GM19438 (cell line): ENCODE data around the gene PJA1.

Source experiments
- ATAC-seq: cut with Tn5 transposase; IDR thresholded peaks from one replicate; pipeline ENCODE4 v1.9.1; 2021; ENCODE audit warnings: low read depth; ENCODE audit not compliant: unreplicated experiment

PJA1 gene

GRCh38 chrX:69172937-69173336 is 7.7 kb upstream of the PJA1 start:
- no peak for ATAC-seq

DNA sequence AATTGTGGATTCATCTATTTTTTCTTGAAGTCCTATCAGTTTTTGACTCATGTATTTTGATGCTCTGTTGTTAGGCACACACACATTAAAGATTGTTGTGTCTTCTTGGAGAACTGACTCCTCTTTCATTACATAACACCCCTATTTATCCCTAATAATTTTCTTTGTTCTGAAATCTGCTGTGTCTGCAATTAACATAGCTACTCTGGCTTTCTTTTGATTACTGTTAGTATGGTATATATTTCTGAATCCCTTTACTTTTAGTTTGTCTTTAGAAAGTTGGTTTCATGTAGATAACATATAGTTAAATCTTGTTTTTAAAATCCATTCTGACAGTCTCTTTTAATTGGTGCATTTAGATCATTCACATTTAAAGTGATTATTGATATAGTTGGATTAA is 5.1 kb upstream of the PJA1 start:
- no peak for ATAC-seq

DNA sequence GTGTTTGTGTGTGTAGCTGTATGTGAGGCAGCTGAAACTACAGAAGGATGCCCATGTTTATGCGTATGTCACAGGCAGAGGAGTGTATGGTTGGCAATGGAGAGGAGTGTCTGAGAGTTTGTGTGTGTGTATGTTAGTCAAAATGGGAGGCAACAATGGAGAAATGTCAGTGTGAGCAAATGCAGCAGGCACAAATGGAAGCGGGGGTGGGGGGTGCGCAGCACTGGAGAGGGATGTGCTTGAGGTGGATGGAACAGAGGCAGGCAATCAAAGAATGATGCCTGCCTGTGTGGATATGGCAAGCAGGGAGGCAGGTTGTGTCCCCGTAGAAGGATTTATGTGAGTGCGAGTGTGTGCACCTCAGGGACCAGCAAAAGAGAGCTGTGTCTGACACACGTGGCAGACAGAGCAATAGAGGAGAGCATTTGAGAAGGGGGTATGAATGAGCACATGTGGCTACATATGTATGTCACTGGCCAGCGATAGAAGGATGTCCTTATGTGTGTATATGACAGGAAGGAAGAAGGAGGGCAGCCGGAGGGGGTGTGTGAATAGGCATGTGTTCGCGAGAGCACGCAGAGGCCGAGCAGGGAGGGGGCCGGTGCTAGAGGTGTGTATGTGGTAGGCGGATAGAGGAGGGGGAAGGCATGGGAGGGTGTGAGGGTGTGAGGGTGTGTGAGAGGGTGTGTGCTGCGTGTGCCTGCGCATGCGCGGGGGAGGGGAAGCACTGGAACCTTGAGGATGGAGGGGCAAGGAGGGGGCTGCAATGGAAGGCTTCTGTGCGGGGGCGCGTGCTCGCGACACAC is 1.1 kb downstream of the PJA1 start:
- ATAC-seq = no peak

DNA sequence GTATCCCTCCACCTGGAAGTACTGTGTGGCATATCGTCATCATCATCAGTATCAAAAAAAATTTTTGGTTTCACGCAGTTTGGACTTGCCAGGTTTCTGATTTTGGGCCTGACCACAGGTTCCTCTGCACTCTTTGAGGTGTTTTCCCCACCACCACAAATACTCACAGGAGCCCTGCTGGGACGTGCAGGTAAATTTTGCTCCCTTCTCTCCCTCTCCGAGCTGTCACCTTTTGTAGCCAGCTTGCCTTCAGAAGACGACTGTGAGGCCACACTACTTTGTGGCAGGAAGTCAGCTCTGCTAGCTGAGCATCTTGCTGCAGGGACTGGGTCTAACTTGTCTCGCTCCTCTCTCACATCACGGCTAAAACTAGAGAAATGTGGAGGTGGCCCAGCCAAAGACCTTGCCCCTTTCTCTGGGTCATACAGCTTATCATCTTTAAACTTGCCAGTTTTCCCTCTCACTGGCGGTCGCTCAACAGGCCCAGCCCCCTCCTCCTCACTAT is 2.8 kb downstream of the PJA1 start:
- no peak for ATAC-seq

- no peak for ATAC-seq
Measured at GRCh38 chrX:69161786-69162349, 3.4 kb downstream of the PJA1 start.

- no peak for ATAC-seq
Measured at GRCh38 chrX:69161371-69161770, 3.9 kb downstream of the PJA1 start.

GRCh38 chrX:69158166-69158980 is 6.9 kb downstream of the PJA1 start:
- ATAC-seq = peak; percentile 82

- no peak for ATAC-seq
Measured at GRCh38 chrX:69156638-69157037, 8.6 kb downstream of the PJA1 start.

DNA sequence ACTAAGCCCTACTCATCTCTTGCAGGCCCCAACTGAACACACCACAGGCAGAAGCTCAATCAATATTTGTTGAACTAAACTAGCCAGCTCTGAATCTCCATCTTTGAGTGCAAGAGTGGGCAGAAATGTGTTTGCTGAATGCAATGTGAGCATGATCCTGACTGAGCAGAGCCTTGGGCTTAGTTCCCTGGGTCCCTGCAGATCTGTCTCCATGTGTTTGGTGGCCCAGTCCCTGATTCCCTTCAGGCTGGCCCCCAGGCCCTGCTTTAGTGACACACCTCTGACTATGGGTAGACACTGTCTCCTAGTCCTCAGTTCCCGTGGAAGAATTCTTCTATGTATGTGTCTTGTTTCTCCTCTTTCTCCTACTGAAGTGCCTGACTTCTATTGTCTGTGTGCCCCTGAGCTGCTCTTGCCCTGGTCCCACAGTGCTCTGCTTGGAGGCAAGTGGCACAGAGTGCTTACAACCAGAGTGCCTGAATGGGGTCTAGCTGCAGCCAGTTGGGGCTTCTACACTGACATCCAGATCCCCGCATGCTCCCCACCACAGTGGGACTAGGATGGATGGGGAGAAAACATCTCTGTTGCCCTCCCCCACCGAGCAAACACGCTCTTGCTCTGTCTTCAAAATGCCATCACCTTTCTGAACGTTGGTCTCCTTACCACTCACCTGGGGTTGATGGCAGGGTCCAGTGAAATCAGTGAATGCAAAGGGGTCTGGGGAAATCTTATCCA is 9.3 kb downstream of the PJA1 start:
- ATAC-seq = no peak

- no peak for ATAC-seq
Measured at GRCh38 chrX:69154051-69154450, 11.2 kb downstream of the PJA1 start.

DNA sequence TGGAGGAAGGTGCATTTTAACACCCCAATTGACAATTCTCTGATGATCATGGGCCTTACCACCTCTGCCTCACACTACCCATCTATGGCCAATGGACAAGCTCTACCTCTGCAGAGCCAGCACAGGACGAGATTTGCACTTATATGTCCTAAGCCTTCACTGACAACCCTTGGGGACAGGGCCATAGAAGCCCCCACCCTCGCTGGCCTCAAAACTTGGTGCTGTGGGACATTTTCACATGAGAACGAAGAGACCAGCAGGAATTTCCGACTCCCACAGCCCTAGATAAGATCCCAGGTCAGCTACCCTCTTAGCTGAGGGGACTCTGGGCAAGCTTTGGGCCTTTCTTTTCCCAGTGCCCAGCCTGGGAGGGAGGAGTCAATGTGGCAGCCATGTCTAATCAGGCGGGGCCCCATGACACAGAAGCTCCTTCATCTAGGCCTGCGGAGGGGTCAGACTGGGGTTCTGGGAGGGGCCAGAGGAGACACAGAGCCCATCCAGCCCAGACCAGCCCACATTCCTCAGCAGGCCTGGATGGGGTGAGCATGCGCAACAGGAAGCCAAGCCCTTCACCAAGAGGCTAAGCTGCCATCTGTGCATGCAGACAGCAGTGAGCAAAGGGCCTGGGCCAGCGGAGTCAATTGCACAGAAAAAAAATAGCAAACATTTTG is 12.1 kb downstream of the PJA1 start:
- no peak for ATAC-seq

DNA sequence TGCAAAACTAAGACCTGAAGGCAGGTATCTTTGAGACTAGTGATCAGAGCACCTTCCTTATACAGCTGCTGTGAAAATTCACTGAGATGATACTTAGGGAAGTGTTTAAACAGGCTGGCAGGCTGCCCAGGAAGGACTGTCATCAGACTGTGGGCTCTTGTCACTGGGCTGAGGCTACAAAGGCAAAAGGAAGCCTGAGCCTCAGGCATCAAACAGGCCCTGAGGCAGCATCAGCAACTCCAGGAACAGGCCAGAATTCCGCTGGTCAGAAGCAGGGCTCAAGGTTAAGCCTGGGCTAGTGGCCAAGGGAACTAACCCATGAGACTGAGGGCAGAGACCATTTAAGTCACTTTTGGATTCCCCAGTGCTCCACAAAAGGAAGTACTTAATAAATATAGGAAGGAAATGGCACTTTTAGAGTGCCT is 12.8 kb downstream of the PJA1 start:
- no peak for ATAC-seq

DNA sequence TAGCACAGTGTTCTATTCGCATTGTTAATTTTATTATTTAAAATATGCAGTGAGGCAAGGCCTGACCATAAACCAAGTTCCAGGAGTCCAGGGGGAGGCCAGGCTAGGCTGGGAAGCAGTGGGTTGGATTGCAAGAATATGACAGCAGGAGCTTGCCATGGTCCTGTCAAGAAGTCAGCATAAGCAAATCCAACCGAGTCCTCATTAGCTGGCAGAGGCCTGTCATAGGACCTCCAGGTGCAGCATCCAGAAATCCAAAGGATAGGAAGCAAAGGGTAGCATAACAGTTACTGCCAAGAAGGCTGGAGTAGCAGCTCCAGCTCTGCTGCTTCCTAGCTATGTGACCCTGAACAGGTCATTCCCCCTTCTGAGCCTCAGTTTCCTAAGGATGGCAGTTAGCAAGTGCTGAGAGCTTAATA is 13.4 kb downstream of the PJA1 start:
- no peak for ATAC-seq

- no peak for ATAC-seq
Measured at GRCh38 chrX:69150281-69150960, 14.8 kb downstream of the PJA1 start.

GRCh38 chrX:69149466-69150280 is 15.6 kb downstream of the PJA1 start:
- ATAC-seq = no peak

DNA sequence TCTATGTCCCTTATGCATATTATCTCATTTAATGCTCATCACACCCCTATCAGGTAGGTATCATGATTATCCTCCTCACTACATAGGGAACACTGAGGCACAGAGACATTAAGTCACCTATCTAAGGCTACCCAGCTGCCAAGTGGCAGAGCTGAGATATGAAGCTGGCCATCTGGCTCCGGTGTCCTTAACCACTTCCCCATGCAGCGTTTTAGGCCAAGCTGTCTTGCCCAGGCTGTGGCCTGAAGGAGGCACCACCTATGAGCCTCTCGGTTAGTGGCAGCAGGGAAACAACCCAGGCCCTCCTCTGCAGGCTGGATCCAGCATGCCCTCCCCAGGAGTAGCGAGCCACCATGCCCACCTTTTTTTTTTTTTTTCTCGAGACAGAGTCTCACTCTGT is 16.3 kb downstream of the PJA1 start:
- ATAC-seq = no peak

- ATAC-seq = no peak
Measured at GRCh38 chrX:69146739-69147138, 18.5 kb downstream of the PJA1 start.

DNA sequence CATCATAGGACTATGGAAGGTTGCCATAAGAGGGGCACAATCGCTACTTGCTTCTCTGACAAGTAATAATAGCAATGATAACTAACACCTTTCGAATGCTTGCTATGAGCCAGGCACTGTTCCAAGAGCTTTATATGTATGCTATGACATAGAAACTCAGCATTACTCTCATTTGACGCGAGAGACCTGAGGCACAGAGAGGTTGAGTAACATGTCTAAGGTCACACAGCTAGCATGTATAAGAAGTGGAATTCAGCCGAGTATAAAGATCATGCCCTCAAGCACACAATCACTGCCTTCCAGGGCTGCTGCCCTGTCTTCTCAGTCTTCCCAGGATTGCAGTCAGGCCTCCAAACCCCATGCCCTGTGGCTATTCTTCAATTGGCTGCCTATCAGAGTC is 19.5 kb downstream of the PJA1 start:
- no peak for ATAC-seq
